ENCODE results near the gene CCNK.

CCNK gene

DNA sequence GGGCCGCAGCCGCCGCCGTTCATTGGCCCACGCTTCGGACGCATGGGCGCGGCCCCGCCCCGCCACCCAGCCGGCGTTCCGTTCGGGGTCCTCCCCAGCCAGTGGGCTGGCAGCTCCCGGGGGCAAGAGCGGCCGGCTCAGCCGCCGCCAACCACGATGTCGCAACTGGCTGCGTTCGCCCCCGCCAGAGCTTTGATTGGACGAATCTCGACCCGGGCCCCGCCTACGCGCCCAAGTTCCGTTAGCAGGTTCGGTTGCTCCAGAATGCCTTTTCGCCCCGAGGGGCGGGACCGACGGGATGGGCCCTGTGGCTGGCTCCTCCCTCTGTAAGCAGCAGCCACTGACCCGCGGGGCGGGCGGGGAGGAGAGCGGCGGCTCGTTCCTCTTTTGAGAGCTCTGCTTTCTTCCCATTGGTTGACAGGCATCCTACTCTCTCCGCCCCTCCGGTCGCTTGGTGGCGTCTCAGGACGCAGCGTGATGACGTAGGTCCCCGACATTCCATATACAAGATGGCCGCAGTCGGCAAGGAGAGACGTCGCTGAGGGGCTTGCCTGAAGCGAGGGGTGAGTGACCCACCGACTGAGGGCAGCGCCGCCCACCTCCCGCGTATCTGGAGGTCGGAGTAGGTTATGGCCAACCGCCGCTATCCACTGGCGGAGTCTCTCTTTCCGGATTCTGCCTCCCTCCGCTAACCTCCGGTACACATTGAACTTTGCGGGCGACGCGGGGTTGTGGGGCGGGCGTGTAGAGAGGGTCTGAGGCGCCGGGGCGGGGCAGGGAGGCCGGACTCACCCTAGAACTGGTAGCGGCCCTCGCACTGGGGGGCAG, at the start of gene CCNK:
Gene CCNK (plus strand): TSS at position 493 of the 828 bp plus-strand sequence. CDS start 11,269 bp downstream, outside the sequence.
- peaks cover 17% of the 10 kb centered on the region for H3K36me3 Mint-ChIP-seq
- no peaks in the 10 kb centered on the region for H3K9me3 Mint-ChIP-seq
- peaks cover 54% of the 10 kb centered on the region for H3K4me1 Mint-ChIP-seq
- DNase-seq (ENCODE audit: low spot score in 2 of 2) (peak; percentile 97 to 100), ATAC-seq (peak; percentile 95)
- peak within 1 kb of the TSS; percentile 99 for H3K27ac Mint-ChIP-seq
- H3K4me3 Mint-ChIP-seq = peak within 1 kb of the TSS; percentile 97

DNA sequence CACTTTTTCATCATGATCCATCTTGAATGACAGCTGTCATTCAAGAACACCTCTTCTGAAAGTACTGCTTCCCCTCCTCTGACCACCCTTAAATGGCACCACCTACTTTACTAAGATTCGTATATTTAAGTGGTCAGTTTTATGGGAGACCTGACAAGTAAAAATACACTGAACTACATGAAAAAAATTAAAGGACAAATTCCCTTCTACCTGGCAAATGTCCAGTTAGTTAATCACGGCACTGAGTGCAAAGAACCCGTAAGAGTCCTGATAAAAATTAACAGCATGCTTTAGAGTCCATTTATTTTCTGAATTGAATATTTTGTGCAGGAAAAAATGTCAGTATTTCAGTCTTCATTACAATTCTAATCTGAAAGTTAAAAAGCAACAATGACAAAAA, 49.2 kb upstream of the CCNK start:
- no peak for DNase-seq (ENCODE audit: low spot score in 2 of 2)
- Mint-ChIP-seq H3K36me3 (peaks cover 36% of the 10 kb centered on the region), H3K9me3 (peaks cover 5% of the 10 kb centered on the region), H3K4me1 (peaks cover 38% of the 10 kb centered on the region), H3K4me3 (no peak overlapping the region), H3K27ac (no peak overlapping the region)
- no peak for ATAC-seq

DNA sequence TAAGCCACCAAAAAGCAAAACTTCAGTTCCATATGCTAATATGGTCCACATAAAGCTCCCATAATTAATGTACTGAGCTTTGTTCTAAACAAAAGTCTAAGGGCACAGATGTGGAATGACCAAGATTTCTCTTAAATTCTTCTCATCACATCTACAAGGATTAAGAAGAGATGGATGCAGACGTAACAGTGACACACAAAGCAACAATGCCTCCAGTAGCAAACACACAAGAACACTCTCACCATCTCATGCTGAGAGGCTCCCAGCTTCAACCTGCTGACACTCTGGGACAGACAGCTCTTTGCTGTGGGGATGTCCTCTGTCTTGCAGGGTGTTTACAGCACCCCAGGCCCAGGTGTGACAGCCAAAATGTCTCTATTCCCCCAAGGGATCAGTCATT, 48.7 kb upstream of the CCNK start:
- Mint-ChIP-seq H3K4me1 (peaks cover 43% of the 10 kb centered on the region), H3K4me3 (no peak overlapping the region), H3K36me3 (peaks cover 35% of the 10 kb centered on the region), H3K27ac (no peak overlapping the region), H3K9me3 (peaks cover 5% of the 10 kb centered on the region)
- no peak for DNase-seq (ENCODE audit: low spot score in 2 of 2)
- ATAC-seq = no peak

DNA sequence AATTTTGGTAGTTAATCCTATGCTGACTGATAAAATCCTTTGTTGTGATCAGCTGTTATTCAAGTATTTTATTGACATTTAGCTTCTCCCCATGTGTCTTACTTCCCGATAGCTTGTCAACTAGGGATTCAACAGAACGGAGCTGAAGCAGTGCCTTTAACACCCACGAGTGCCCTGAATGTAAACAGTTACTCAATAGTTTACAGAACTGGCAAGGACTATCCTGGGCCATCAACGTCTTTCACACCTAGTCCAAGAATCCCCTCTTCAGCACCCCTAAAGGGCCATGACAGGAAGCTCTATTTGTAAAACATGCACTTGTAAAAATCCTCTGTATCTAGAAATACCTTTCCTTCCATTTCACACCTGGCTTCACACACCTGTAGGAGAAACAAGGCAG, 45.9 kb upstream of the CCNK start:
- H3K9me3 Mint-ChIP-seq = peaks cover 2% of the 10 kb centered on the region
- DNase-seq (ENCODE audit: low spot score in 2 of 2) (no peak), ATAC-seq (no peak)
- peaks cover 22% of the 10 kb centered on the region for H3K36me3 Mint-ChIP-seq
- H3K4me1 Mint-ChIP-seq = peaks cover 50% of the 10 kb centered on the region
- peak overlapping the region; percentile 63 for H3K4me3 Mint-ChIP-seq
- H3K27ac Mint-ChIP-seq = peak overlapping the region; percentile 92

DNA sequence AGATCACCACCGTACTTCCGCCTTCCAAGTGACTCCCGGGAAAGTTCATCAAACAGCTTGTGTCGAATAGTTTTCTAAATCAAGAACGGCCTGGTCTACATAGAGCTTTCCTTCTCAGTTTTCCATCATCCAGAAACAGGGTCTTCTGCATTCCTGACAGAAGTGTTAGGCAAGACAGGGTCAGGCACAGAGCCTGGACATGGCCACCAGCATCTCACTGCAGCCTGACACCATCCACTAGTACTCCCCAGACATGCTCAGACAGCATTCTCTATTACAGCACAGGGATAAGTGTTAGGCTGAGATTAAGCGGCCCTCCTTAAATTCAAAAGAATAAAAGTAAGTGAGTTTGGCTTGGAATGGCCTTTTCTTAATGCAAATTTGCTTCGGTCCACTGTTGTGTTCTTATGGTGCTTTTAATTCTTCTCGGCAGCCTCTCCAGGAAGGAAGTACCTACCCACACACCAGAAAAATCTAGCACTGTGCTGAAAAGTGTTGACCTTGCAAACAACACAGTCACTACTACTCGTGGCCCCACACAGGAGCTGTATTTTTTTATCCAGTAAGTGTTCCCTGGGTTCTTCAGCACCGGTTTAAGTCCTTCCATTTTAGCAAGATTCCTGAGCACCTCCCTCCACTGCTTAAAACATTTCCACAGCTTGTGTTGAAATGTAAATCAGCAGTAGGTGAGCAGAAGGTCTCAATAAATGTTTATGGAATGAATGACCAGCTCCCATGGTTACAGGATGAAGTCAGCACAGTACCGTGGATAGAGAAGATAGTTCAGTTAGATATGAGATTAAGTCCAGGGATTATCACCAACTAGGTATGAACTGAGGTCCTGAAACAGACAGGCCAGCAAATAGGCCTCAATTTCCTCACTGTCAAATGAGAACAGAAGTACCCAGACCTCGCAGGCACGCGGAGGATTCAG, 44.7 kb upstream of the CCNK start:
- H3K9me3 Mint-ChIP-seq = peaks cover 2% of the 10 kb centered on the region
- H3K4me3 Mint-ChIP-seq = peak overlapping the region; percentile 63
- no peak for DNase-seq (ENCODE audit: low spot score in 2 of 2)
- peak; percentile 88 for ATAC-seq
- peaks cover 28% of the 10 kb centered on the region for H3K36me3 Mint-ChIP-seq
- H3K4me1 Mint-ChIP-seq = peaks cover 50% of the 10 kb centered on the region
- H3K27ac Mint-ChIP-seq = peak overlapping the region; percentile 92

DNA sequence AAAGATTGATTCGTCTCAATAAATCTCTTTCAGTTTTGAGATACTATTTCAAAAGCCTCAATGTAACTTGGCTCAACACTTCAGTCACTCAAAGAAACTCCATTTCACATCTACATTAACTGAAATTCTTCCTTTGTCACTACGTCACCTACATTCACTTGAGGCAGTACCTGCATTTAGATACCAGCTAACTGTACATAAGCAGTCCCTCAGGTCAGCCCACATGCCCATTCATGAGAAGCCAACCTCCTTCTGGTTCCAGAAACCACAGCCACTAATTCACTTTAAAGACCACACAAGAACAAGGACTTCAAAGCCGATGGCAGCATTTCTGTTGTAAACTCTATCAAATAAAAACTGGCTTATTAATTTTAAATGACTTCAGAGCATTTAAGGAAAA, 43.5 kb upstream of the CCNK start:
- Mint-ChIP-seq H3K4me1 (peaks cover 61% of the 10 kb centered on the region), H3K27ac (peak overlapping the region; percentile 92), H3K36me3 (peaks cover 21% of the 10 kb centered on the region), H3K4me3 (peak overlapping the region; percentile 63), H3K9me3 (peaks cover 2% of the 10 kb centered on the region)
- ATAC-seq = no peak
- DNase-seq (ENCODE audit: low spot score in 2 of 2) = no peak

DNA sequence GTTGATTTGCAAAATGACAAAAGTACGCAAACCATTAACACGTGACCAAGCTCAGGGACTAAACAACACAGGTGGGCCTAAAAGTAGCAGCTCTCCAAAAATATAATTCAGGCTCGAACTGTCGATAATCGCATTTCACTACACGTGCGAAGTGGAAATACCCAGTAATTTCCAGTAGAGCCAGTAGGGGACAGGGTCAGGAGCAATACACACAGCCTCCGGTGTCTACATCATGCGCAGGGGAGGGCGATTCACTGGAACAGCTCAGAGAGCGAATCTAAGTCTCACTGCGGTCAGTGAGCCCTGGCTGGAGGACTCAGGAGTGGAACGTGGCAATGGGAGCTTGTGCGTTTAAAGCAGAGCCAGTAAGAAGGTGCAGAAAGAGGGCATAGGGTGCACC, 40.9 kb upstream of the CCNK start:
- peaks cover 60% of the 10 kb centered on the region for H3K4me1 Mint-ChIP-seq
- peaks cover 35% of the 10 kb centered on the region for H3K36me3 Mint-ChIP-seq
- DNase-seq (ENCODE audit: low spot score in 2 of 2) = no peak
- H3K9me3 Mint-ChIP-seq = peaks cover 2% of the 10 kb centered on the region
- no peak for ATAC-seq
- H3K27ac Mint-ChIP-seq = peak overlapping the region; percentile 54
- H3K4me3 Mint-ChIP-seq = no peak overlapping the region

DNA sequence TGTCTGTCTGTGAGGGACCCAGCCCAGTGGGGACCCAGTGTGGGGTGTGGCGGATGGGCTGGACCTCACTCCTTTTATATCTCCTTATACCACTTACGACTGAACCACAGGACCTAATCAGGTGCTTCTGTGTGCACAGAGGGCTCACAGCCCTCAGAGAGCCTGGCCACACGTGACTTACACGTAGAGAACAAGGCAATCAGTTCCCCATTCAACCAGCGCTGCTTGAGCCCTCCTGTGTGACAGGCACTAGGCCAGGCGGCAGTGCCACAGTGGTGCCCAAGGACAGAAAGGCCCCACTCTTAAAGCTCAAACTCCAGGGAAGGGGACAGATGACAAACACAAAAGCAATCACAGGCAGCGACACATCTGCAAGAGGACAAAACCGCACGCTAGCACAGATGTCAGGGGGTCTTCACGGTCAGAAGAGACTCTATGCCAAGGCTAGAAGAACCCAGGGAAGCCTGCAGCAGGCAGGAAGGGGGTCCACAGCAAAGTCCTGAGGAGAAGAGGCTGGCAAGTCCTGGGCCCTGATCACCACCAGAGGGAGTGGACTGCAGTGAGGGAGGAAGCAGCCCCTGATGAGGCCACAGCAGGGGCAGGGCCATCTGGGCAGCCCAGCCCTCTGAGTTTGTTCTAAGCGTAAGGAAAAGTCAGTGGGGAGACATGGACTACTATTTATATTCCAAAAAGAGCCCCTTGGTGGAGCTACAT, 39.9 kb upstream of the CCNK start:
- Mint-ChIP-seq H3K36me3 (peaks cover 37% of the 10 kb centered on the region), H3K9me3 (no peaks in the 10 kb centered on the region), H3K27ac (peak overlapping the region; percentile 54), H3K4me3 (no peak overlapping the region), H3K4me1 (peaks cover 49% of the 10 kb centered on the region)
- DNase-seq (ENCODE audit: low spot score in 2 of 2) (no peak), ATAC-seq (peak; percentile 31)

DNA sequence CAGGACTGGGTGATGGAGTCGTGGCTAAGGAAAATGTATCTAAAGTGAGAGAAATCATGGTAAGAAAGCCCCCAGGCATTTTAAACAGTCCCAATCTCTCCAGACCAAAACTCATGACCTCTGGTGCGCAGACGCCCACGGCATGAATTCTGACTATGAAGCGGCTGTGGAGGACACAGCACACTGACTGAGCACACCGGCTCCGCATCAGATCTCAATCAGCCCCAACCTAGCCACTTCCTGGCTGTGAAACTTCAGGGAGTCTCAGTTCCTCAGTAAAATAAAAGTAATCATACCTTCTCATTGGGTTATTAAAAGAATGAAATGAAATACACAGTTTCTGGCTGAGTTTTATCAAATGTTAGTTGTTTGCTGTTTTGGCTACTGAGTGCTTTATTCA, 39.3 kb upstream of the CCNK start:
- ATAC-seq = peak; percentile 80
- H3K27ac Mint-ChIP-seq = peak overlapping the region; percentile 54
- DNase-seq (ENCODE audit: low spot score in 2 of 2) = no peak
- H3K4me3 Mint-ChIP-seq = no peak overlapping the region
- no peaks in the 10 kb centered on the region for H3K9me3 Mint-ChIP-seq
- peaks cover 43% of the 10 kb centered on the region for H3K4me1 Mint-ChIP-seq
- H3K36me3 Mint-ChIP-seq = peaks cover 41% of the 10 kb centered on the region

DNA sequence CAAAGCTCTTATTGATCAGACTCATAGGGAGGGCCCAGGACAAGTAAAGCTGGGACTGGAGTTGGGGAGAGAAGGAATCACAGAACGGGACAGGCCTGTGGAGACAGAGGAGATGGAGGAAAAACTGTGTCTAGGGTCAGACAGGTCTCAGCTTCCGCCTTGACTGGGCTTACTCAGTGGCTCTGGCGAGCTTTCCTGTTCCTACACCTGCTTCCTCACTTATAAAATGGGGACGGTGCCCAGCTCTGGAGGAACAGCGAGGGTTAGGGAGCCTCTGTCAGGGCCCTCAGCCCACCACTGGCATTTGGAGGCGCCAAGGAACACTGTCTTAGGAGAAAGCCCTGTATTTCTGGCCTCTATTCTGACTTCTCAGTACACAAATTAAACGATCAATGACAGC, 35.3 kb upstream of the CCNK start:
- H3K9me3 Mint-ChIP-seq = no peaks in the 10 kb centered on the region
- H3K36me3 Mint-ChIP-seq = peaks cover 62% of the 10 kb centered on the region
- no peak overlapping the region for H3K4me3 Mint-ChIP-seq
- DNase-seq (ENCODE audit: low spot score in 2 of 2) (no peak), ATAC-seq (no peak)
- peak overlapping the region; percentile 64 for H3K27ac Mint-ChIP-seq
- H3K4me1 Mint-ChIP-seq = peaks cover 24% of the 10 kb centered on the region

DNA sequence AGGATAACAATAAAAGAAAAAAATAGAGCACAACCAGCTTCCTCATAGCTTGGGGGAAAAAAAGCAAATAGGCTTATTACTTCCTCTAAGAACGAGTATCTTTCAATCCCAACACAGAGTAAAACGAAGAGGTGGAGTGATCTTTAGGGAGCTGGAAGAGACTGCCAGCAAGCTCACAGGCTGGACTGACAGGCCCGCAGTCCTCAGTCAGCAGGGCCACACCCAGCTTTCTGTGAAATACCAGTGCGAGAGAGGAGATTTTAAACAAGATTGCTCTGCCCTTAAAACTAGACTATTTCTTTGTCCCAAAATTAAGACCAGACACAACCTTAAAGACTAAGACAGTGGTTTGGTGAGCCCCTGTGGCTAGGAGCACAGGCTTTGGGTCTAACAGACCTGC, 33.5 kb upstream of the CCNK start:
- Mint-ChIP-seq H3K4me1 (peaks cover 14% of the 10 kb centered on the region), H3K36me3 (peaks cover 72% of the 10 kb centered on the region), H3K27ac (no peak overlapping the region), H3K9me3 (no peaks in the 10 kb centered on the region), H3K4me3 (no peak overlapping the region)
- DNase-seq (ENCODE audit: low spot score in 2 of 2) = no peak
- ATAC-seq = no peak

DNA sequence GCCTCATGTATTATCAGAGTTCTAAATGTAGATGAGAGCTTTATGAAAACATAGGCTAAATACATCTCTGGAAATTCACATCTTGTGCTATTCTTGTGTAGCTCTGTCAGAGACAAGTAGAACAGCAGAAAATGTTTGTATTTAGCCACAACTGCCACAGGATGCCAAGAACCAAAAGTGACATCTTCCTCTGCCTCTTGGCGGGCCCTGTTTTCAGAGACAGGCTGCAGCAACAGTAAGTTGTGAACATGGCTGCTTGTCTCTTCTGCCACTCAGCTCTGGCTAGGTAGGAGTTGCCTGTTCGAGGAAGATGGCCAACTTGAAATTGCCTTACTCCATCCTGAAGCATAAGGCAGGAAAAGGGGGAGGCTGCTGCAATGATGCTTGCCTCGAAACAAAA, 30.9 kb upstream of the CCNK start:
- no peak for ATAC-seq
- H3K9me3 Mint-ChIP-seq = no peaks in the 10 kb centered on the region
- H3K4me3 Mint-ChIP-seq = no peak overlapping the region
- DNase-seq (ENCODE audit: low spot score in 2 of 2) = no peak
- peaks cover 14% of the 10 kb centered on the region for H3K4me1 Mint-ChIP-seq
- peak overlapping the region; percentile 37 for H3K27ac Mint-ChIP-seq
- peaks cover 59% of the 10 kb centered on the region for H3K36me3 Mint-ChIP-seq

DNA sequence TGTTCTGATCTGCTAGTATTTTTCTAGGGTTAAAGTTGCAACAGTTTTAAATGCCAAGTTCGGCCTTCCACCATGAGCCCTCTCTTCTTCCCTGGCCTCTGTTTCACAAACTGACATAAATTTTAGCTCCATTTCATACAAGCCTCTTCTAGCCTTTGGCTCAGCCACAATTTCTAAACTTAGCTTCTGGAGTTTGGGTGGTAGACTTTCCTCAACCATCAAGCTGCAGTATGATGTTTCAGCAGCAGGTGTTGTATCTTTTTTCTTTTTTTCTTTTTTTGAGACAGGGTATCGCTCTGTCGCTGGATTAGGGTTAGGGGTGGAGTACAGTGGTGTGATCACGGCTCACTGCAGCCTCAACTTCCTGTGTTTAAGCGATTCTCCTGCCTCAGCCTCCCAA, 30.0 kb upstream of the CCNK start:
- no peak for DNase-seq (ENCODE audit: low spot score in 2 of 2)
- Mint-ChIP-seq H3K9me3 (no peaks in the 10 kb centered on the region), H3K4me1 (peaks cover 14% of the 10 kb centered on the region), H3K27ac (peak overlapping the region; percentile 70), H3K36me3 (peaks cover 63% of the 10 kb centered on the region), H3K4me3 (no peak overlapping the region)
- no peak for ATAC-seq

DNA sequence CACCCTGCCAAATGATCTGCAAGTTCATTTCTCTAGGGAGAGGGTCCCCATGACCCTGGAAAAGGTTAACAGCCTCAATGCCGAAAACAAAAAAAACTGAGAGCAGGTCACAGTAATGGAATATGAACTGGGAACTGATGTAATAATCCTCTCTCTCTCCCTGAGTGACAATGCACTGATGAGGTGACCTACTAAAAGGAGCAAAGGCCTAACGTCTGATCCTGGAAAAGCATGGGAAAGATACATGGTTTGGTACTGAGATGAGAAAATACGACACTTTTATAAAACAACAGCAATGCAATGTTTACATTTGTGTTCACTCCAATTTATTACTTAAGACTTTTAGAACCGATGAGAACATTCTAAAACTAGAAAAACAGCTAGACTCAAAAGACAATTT, 28.2 kb upstream of the CCNK start:
- Mint-ChIP-seq H3K27ac (no peak overlapping the region), H3K36me3 (peaks cover 63% of the 10 kb centered on the region)

DNA sequence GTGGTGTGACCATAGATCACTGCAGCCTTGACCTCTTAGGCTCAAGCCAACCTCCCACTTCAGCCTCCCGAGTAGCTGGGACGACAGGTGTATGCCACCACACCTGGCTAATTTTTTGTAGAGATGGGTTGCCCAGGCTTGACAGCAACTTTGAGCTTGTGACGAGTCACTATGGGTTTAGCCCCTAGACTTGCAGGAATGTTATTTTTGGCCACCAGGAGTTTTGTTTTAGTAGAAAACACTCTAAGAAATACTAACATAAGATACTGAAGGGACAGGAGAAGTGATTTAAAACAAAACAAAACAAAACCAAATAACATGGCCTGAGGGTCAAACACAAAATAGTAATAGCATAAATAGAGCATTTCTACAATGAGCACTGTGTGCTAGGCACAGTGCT, 27.0 kb upstream of the CCNK start:
- Mint-ChIP-seq H3K9me3 (no peaks in the 10 kb centered on the region), H3K4me3 (no peak overlapping the region), H3K27ac (no peak overlapping the region), H3K4me1 (peaks cover 7% of the 10 kb centered on the region), H3K36me3 (peaks cover 63% of the 10 kb centered on the region)
- DNase-seq (ENCODE audit: low spot score in 2 of 2) = no peak
- no peak for ATAC-seq

More for the DNA sequence above, 28.2 kb upstream of the CCNK start:
- ATAC-seq (no peak), DNase-seq (ENCODE audit: low spot score in 2 of 2) (no peak)
- H3K9me3 Mint-ChIP-seq = no peaks in the 10 kb centered on the region
- no peak overlapping the region for H3K4me3 Mint-ChIP-seq
- peaks cover 14% of the 10 kb centered on the region for H3K4me1 Mint-ChIP-seq

All from stimulated activated effector memory CD8-positive, alpha-beta T cell treated with anti-CD3 and anti-CD28 coated beads, Interleukin-12 subunit alpha, Interleukin-12 subunit beta, amount 100 ng/mL, for 72 hours (primary cell).